ENCODE results near the gene SMTNL2.
"Not testable (repeated sequence)": the region's sequence is repeated elsewhere in the genome, so short reads cannot be mapped to it uniquely, and the experiment has no call there.

Gene SMTNL2

GRCh38 chr17:4604111-4604644 lies 19.8 kb downstream of the SMTNL2 start:
- H3K36me3 Mint-ChIP-seq: no peaks in the 10 kb centered on the region
- no peaks in the 10 kb centered on the region for H3K9me3 Mint-ChIP-seq
- H3K27ac Mint-ChIP-seq: no peak overlapping the region
- peaks cover 23 to 44% of the 10 kb centered on the region in 2 donors for H3K27me3 Mint-ChIP-seq
- no peak for ATAC-seq (replicated peaks)
- no peak overlapping the region for H3K4me3 Mint-ChIP-seq
- H3K4me1 Mint-ChIP-seq: peaks cover 5 to 14% of the 10 kb centered on the region in 2 donors
- no peak for DNase-seq

GRCh38 chr17:4604736-4605135 lies 20.4 kb downstream of the SMTNL2 start:
- Mint-ChIP-seq H3K27me3 (peaks cover 25 to 42% of the 10 kb centered on the region in 2 donors), H3K4me1 (peaks cover 5 to 14% of the 10 kb centered on the region in 2 donors)
- not testable (repeated sequence) for H3K27ac Mint-ChIP-seq; ATAC-seq (replicated peaks); H3K9me3 Mint-ChIP-seq; DNase-seq; H3K4me3 Mint-ChIP-seq; H3K36me3 Mint-ChIP-seq

- Mint-ChIP-seq H3K4me3 (no peak overlapping the region), H3K27me3 (peaks cover 25 to 37% of the 10 kb centered on the region in 2 donors), H3K36me3 (no peaks in the 10 kb centered on the region), H3K4me1 (peaks cover 5 to 14% of the 10 kb centered on the region in 2 donors), H3K9me3 (no peaks in the 10 kb centered on the region), H3K27ac (peak overlapping the region; percentile 31)
- no peak for DNase-seq
- ATAC-seq (replicated peaks): peak; percentile 56 to 73
Observed at GRCh38 chr17:4605826-4606225, 21.5 kb downstream of the SMTNL2 start.

GRCh38 chr17:4607261-4607741 lies 23.0 kb downstream of the SMTNL2 start:
- no peaks in the 10 kb centered on the region for H3K9me3 Mint-ChIP-seq
- H3K4me1 Mint-ChIP-seq: peaks cover 5 to 14% of the 10 kb centered on the region in 2 donors
- DNase-seq (no peak), ATAC-seq (replicated peaks) (no peak)
- peaks cover 29 to 43% of the 10 kb centered on the region in 2 donors for H3K27me3 Mint-ChIP-seq
- no peak overlapping the region for H3K4me3 Mint-ChIP-seq
- H3K27ac Mint-ChIP-seq: no peak overlapping the region
- no peaks in the 10 kb centered on the region for H3K36me3 Mint-ChIP-seq

GRCh38 chr17:4607773-4608187 lies 23.5 kb downstream of the SMTNL2 start:
- no peaks in the 10 kb centered on the region for H3K9me3 Mint-ChIP-seq

GRCh38 chr17:4609761-4610160 lies 25.4 kb downstream of the SMTNL2 start:
- no peaks in the 10 kb centered on the region for H3K9me3 Mint-ChIP-seq
- no peak overlapping the region for H3K27ac Mint-ChIP-seq
- H3K27me3 Mint-ChIP-seq: peaks cover 29 to 36% of the 10 kb centered on the region in 2 donors
- ATAC-seq (replicated peaks): no peak
- H3K36me3 Mint-ChIP-seq: no peaks in the 10 kb centered on the region
- no peak for DNase-seq
- no peak overlapping the region for H3K4me3 Mint-ChIP-seq
- peaks cover 5 to 14% of the 10 kb centered on the region in 2 donors for H3K4me1 Mint-ChIP-seq

More at GRCh38 chr17:4607773-4608187, 23.5 kb downstream of the SMTNL2 start:
- no peak for ATAC-seq (replicated peaks)
- H3K27ac Mint-ChIP-seq: peak overlapping the region; percentile 42
- DNase-seq: no peak
- H3K27me3 Mint-ChIP-seq: peaks cover 29 to 38% of the 10 kb centered on the region in 2 donors
- no peaks in the 10 kb centered on the region for H3K36me3 Mint-ChIP-seq
- H3K4me1 Mint-ChIP-seq: peaks cover 5 to 14% of the 10 kb centered on the region in 2 donors
- H3K4me3 Mint-ChIP-seq: no peak overlapping the region

GRCh38 chr17:4610162-4610561 lies 25.8 kb downstream of the SMTNL2 start:
- DNase-seq (no peak), ATAC-seq (replicated peaks) (no peak)
- peaks cover 5 to 14% of the 10 kb centered on the region in 2 donors for H3K4me1 Mint-ChIP-seq
- H3K4me3 Mint-ChIP-seq: no peak overlapping the region
- no peaks in the 10 kb centered on the region for H3K36me3 Mint-ChIP-seq
- H3K27ac Mint-ChIP-seq: no peak overlapping the region
- H3K9me3 Mint-ChIP-seq: no peaks in the 10 kb centered on the region
- H3K27me3 Mint-ChIP-seq: peaks cover 29 to 36% of the 10 kb centered on the region in 2 donors

- H3K4me3 Mint-ChIP-seq: no peak overlapping the region
- no peak overlapping the region for H3K27ac Mint-ChIP-seq
- no peaks in the 10 kb centered on the region for H3K9me3 Mint-ChIP-seq
- peaks cover 3 to 10% of the 10 kb centered on the region in 2 donors for H3K4me1 Mint-ChIP-seq
- peaks cover 32 to 39% of the 10 kb centered on the region in 2 donors for H3K27me3 Mint-ChIP-seq
- ATAC-seq (replicated peaks): no peak
- no peak for DNase-seq
- H3K36me3 Mint-ChIP-seq: no peaks in the 10 kb centered on the region
Observed at GRCh38 chr17:4610656-4611055, 26.3 kb downstream of the SMTNL2 start.

GRCh38 chr17:4616476-4616875 lies 32.1 kb downstream of the SMTNL2 start:
- no peaks in the 10 kb centered on the region for H3K36me3 Mint-ChIP-seq
- ATAC-seq (replicated peaks) (no peak), DNase-seq (no peak)
- no peak overlapping the region for H3K4me3 Mint-ChIP-seq
- peaks cover 12 to 26% of the 10 kb centered on the region in 2 donors for H3K27me3 Mint-ChIP-seq
- no peak overlapping the region for H3K27ac Mint-ChIP-seq
- H3K4me1 Mint-ChIP-seq: no peaks in the 10 kb centered on the region
- H3K9me3 Mint-ChIP-seq: no peaks in the 10 kb centered on the region

GRCh38 chr17:4617090-4617489 lies 32.8 kb downstream of the SMTNL2 start:
- Mint-ChIP-seq H3K9me3 (no peaks in the 10 kb centered on the region), H3K4me3 (no peak overlapping the region), H3K27ac (no peak overlapping the region), H3K4me1 (no peaks in the 10 kb centered on the region), H3K27me3 (peaks cover 12 to 25% of the 10 kb centered on the region in 2 donors), H3K36me3 (no peaks in the 10 kb centered on the region)
- ATAC-seq (replicated peaks) (no peak), DNase-seq (no peak)

- ATAC-seq (replicated peaks) (no peak), DNase-seq (no peak)
- no peaks in the 10 kb centered on the region for H3K4me1 Mint-ChIP-seq
- H3K36me3 Mint-ChIP-seq: no peaks in the 10 kb centered on the region
- peaks cover 12 to 25% of the 10 kb centered on the region in 2 donors for H3K27me3 Mint-ChIP-seq
- no peak overlapping the region for H3K27ac Mint-ChIP-seq
- no peaks in the 10 kb centered on the region for H3K9me3 Mint-ChIP-seq
- H3K4me3 Mint-ChIP-seq: no peak overlapping the region
Observed at GRCh38 chr17:4617590-4618351, 33.4 kb downstream of the SMTNL2 start.

- peaks cover 0 to 1% of the 10 kb centered on the region in 2 donors for H3K36me3 Mint-ChIP-seq
- no peaks in the 10 kb centered on the region for H3K9me3 Mint-ChIP-seq
- no peak overlapping the region for H3K4me3 Mint-ChIP-seq
- peaks cover 0 to under 1% of the 10 kb centered on the region in 2 donors for H3K4me1 Mint-ChIP-seq
- DNase-seq: no peak
- no peak for ATAC-seq (replicated peaks)
- H3K27me3 Mint-ChIP-seq: peaks cover 14 to 31% of the 10 kb centered on the region in 2 donors
- no peak overlapping the region for H3K27ac Mint-ChIP-seq
Observed at GRCh38 chr17:4620531-4621101, 36.3 kb downstream of the SMTNL2 start.

- ATAC-seq (replicated peaks): no peak
- Mint-ChIP-seq H3K4me3 (no peak overlapping the region), H3K36me3 (peaks cover 0 to 1% of the 10 kb centered on the region in 2 donors), H3K9me3 (no peaks in the 10 kb centered on the region), H3K27me3 (peaks cover 17 to 33% of the 10 kb centered on the region in 2 donors), H3K4me1 (peaks cover 3 to 13% of the 10 kb centered on the region in 2 donors), H3K27ac (no peak overlapping the region)
- no peak for DNase-seq
Observed at GRCh38 chr17:4622375-4622774, 38.0 kb downstream of the SMTNL2 start.

GRCh38 chr17:4623249-4623648 lies 38.9 kb downstream of the SMTNL2 start:
- H3K27ac Mint-ChIP-seq: no peak overlapping the region
- DNase-seq: no peak
- no peak for ATAC-seq (replicated peaks)
- no peak overlapping the region for H3K4me3 Mint-ChIP-seq
- peaks cover 0 to 1% of the 10 kb centered on the region in 2 donors for H3K36me3 Mint-ChIP-seq
- peaks cover 13 to 28% of the 10 kb centered on the region in 2 donors for H3K27me3 Mint-ChIP-seq
- no peaks in the 10 kb centered on the region for H3K9me3 Mint-ChIP-seq
- H3K4me1 Mint-ChIP-seq: peaks cover 3 to 13% of the 10 kb centered on the region in 2 donors
